Caco-2 (cell line): ENCODE results near the gene ERP44. TPM values are rescaled to one million over a fixed set of nuclear protein-coding genes. Genes with fewer than 3 reads are reported as not detected.

Source experiments
- BruUV-seq: library from RNA; stranded (reverse); fragments of 400-500 nt; replicated peaks from 2 replicates; lab custom pipeline; 2021; lab: Mats Ljungman, UMichigan
- CTCF ChIA-PET: fragments of 300-600 bp; sonication (Branson Sonifier 250); formaldehyde crosslinking; loops from one replicate; lab custom pipeline; 2022; ENCODE audit warnings: antibody characterized with exemption; lab: Charles Lee
- POLR2A ChIA-PET: fragments of 300-600 bp; sonication (Branson Sonifier 250); formaldehyde crosslinking; loops from one replicate; lab custom pipeline; 2022; ENCODE audit warnings: antibody characterized with exemption; lab: Charles Lee
- DNase-seq, 2 experiments: peaks; one replicate each; pipeline versions ENCODE4 v3.0.0 to v3.0.0-alpha.2; 2020 to 2022
- H3K27me3 ChIP-seq: replicated peaks from 2 replicates; pipeline ENCODE4 v1.6.0; 2011; ENCODE audit warnings: low read length; ENCODE audit not compliant: control insufficient read depth, insufficient read depth
- H3K36me3 ChIP-seq: 2 replicates; pipeline ENCODE4 v1.5.1; 2011; ENCODE audit warnings: low read length; ENCODE audit not compliant: control insufficient read depth, insufficient read depth
- H3K4me1 ChIP-seq: fragments of 250-450 bp; sonication (Bioruptor Pico); 2 replicates; pipeline ENCODE4 v1.5.1; 2020; ENCODE audit warnings: mild to moderate bottlenecking
- H3K4me3 ChIP-seq: 2 replicates; pipeline ENCODE4 v1.5.1; 2011; ENCODE audit warnings: low read depth, mild to moderate bottlenecking, control low read depth, low read length
- H3K9me3 ChIP-seq: fragments of 250-450 bp; sonication (Bioruptor Pico); 2 replicates; pipeline ENCODE4 v1.5.1; 2020; ENCODE audit warnings: mild to moderate bottlenecking, moderate library complexity
- H3K27ac Mint-ChIP-seq: one replicate; pipeline ENCODE4 v1.8.0; 2022; ENCODE audit warnings: mixed read lengths; ENCODE audit not compliant: unreplicated experiment
- H3K27me3 Mint-ChIP-seq: one replicate; pipeline ENCODE4 v1.8.0; 2022; ENCODE audit warnings: mixed read lengths; ENCODE audit not compliant: insufficient read depth, unreplicated experiment
- H3K36me3 Mint-ChIP-seq: one replicate; pipeline ENCODE4 v1.8.0; 2022; ENCODE audit warnings: mild to moderate bottlenecking, mixed read lengths; ENCODE audit not compliant: insufficient read depth, unreplicated experiment
- H3K4me1 Mint-ChIP-seq: one replicate; pipeline ENCODE4 v1.8.0; 2022; ENCODE audit warnings: low read depth, mixed read lengths; ENCODE audit not compliant: unreplicated experiment
- H3K4me3 Mint-ChIP-seq: one replicate; pipeline ENCODE4 v1.8.0; 2022; ENCODE audit warnings: mild to moderate bottlenecking, moderate library complexity, mixed read lengths; ENCODE audit not compliant: unreplicated experiment
- H3K9me3 Mint-ChIP-seq: one replicate; pipeline ENCODE4 v1.8.0; 2022; ENCODE audit warnings: mixed read lengths; ENCODE audit not compliant: unreplicated experiment
- CTCF ChIP-seq, 2 experiments: fragments of 200-600 bp in 1 of 2; IDR thresholded peaks; 1 replicate in 1 of 2; 2 replicates in 1 of 2; pipeline versions ENCODE4 v1.5.1 to v1.8.0; 2011 to 2022; ENCODE audit warnings: antibody characterized with exemption in 1 of 2, control low read depth in 1 of 2, inconsistent platforms in 1 of 2, low read depth in 1 of 2, low read length in 1 of 2, mild to moderate bottlenecking in 1 of 2, moderate library complexity in 1 of 2; ENCODE audit not compliant: insufficient read depth in 1 of 2, severe bottlenecking in 1 of 2, unreplicated experiment in 1 of 2
- intact Hi-C: fragments of 100-400 bp; cut with micrococcal nuclease; formaldehyde crosslinking; loops from one replicate; pipeline ENCODE4 v1.10.0; 2022; ENCODE audit not compliant: unreplicated experiment
- total RNA-seq: library from RNA; stranded (reverse); gene quantifications from 2 replicates; pipeline ENCODE4 v1.2.3, GENCODE V29; 2022

The ERP44 gene
- total RNA-seq, 1 experiment from 2014 or later: 25.6 TPM

GRCh38 chr9:100020121-100020795, 78.5 kb downstream of the ERP44 start:
- ChIA-PET POLR2A (no interaction called here), CTCF (no interaction called here)
- no peaks in the 10 kb centered on the region for H3K4me1 Mint-ChIP-seq
- H3K36me3 Mint-ChIP-seq: no peaks in the 10 kb centered on the region
- no TSS peak for BruUV-seq
- intact Hi-C loops: no loop called here
- no peak overlapping the region for H3K27ac Mint-ChIP-seq
- no peaks in the 10 kb centered on the region for H3K9me3 Mint-ChIP-seq
- Histone ChIP-seq H3K9me3 (no peaks in the 10 kb centered on the region), H3K4me3 (no peak overlapping the region), H3K27me3 (no peaks in the 10 kb centered on the region), H3K4me1 (no peaks in the 10 kb centered on the region), H3K36me3 (no peaks in the 10 kb centered on the region)
- no peak overlapping the region for H3K4me3 Mint-ChIP-seq
- H3K27me3 Mint-ChIP-seq: no peaks in the 10 kb centered on the region
- no peak for DNase-seq
- no peak for TF ChIP-seq CTCF (IDR thresholded peaks at IDR 0.05; ENCODE audit: insufficient read depth in 1 of 2, low read depth in 1 of 2, low read length in 1 of 2, severe bottlenecking in 1 of 2, unreplicated experiment in 1 of 2)

- Histone ChIP-seq H3K4me3 (no peak overlapping the region), H3K4me1 (no peaks in the 10 kb centered on the region), H3K36me3 (no peaks in the 10 kb centered on the region), H3K9me3 (no peaks in the 10 kb centered on the region), H3K27me3 (no peaks in the 10 kb centered on the region)
- no peak overlapping the region for H3K4me3 Mint-ChIP-seq
- no peaks in the 10 kb centered on the region for H3K36me3 Mint-ChIP-seq
- ChIA-PET CTCF (no interaction called here), POLR2A (no interaction called here)
- DNase-seq: no peak
- no peaks in the 10 kb centered on the region for H3K9me3 Mint-ChIP-seq
- H3K27me3 Mint-ChIP-seq: no peaks in the 10 kb centered on the region
- TF ChIP-seq CTCF (IDR thresholded peaks at IDR 0.05; ENCODE audit: insufficient read depth in 1 of 2, low read depth in 1 of 2, low read length in 1 of 2, severe bottlenecking in 1 of 2, unreplicated experiment in 1 of 2): no peak
- intact Hi-C loops: no loop called here
- BruUV-seq: no TSS peak
- no peaks in the 10 kb centered on the region for H3K4me1 Mint-ChIP-seq
- H3K27ac Mint-ChIP-seq: no peak overlapping the region
These were observed 79.3 kb downstream of the ERP44 start for GRCh38 chr9:100019541-100019940.

- ChIA-PET CTCF (no interaction called here), POLR2A (no interaction called here)
- Mint-ChIP-seq H3K4me1 (no peaks in the 10 kb centered on the region), H3K27ac (no peak overlapping the region), H3K4me3 (no peak overlapping the region), H3K36me3 (peaks cover 18% of the 10 kb centered on the region), H3K9me3 (peaks cover 10% of the 10 kb centered on the region), H3K27me3 (no peaks in the 10 kb centered on the region)
- H3K4me1 ChIP-seq: no peaks in the 10 kb centered on the region
- no peaks in the 10 kb centered on the region for H3K27me3 ChIP-seq
- DNase-seq: no peak
- H3K4me3 ChIP-seq: no peak overlapping the region
- intact Hi-C loops: loop anchor here (5.0 kb wide), 2 partner anchors 833 to 853 kb away; no protein-coding TSS in a partner anchor
- peaks cover 7% of the 10 kb centered on the region for H3K9me3 ChIP-seq
- H3K36me3 ChIP-seq: no peaks in the 10 kb centered on the region
- no TSS peak for BruUV-seq
- no peak for TF ChIP-seq CTCF (IDR thresholded peaks at IDR 0.05; ENCODE audit: insufficient read depth in 1 of 2, low read depth in 1 of 2, low read length in 1 of 2, severe bottlenecking in 1 of 2, unreplicated experiment in 1 of 2)
These were observed 84.0 kb downstream of the ERP44 start for GRCh38 chr9:100014846-100015245.
